HG02973 (cell line): ENCODE measurements around the gene PTPRD.
"Not testable (repeated sequence)": the region's sequence is repeated elsewhere in the genome, so short reads cannot be mapped to it uniquely, and the experiment has no call there.

Source experiments
- ATAC-seq: cut with Tn5 transposase; IDR thresholded peaks from one replicate; pipeline ENCODE4 v1.9.1; 2021; ENCODE audit warnings: moderate library complexity; ENCODE audit not compliant: unreplicated experiment

Gene PTPRD

DNA sequence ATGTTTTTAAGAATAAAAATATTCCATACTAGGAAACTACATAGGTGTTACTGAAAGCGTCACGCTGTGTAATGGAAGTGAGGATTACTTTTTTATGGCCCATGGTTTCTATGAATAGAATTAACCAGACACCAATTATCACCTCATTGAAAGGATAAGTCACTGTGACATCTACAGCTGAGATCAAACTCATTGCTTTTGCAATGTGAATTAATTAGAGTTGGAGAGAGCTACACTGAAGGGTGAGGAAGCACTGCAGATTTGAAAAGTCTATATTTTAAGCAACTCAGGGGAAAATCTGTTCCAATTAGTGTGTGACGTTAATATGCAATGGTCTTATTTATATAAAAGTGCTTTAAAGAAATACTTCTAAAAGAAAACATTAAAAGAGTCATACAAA lies 1513.2 kb downstream of the PTPRD start:
- ATAC-seq = no peak

DNA sequence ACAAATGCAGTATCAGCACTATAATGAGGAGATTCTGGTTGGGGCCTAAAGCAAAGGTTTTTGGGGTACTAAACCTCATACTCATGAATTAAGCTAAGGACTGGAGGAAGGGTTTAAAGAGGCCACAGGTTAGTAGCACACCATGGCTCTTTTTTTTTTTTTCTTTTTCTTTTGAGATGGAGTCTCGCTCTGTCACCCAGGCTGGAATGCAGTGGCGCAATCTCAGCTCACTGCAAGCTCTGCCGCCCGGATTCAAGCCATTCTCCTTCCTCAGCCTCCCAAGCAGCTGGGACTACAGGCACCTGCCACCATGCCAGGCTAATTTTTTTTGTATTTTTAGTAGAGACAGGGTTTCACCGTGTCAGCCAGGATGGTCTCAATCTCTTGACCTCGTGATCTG lies 1515.5 kb downstream of the PTPRD start:
- not testable (repeated sequence) for ATAC-seq

DNA sequence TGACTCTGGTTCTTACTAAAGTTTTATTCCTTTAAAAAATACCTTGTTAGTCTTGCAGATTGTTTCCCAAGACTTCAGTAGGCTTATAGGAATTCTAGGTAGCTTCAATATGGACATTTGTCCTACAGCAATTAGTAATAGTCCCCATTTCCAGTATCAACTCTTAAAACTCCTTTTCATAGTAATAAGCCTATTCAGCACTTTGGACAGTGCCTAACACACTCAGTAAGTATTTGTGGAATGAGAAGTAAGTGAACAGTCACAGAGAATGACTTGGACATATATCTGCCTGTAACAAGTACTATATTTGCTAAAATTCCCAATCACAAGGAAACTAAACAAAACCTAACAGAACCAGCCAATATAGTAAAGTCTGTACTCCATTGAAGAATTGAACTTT lies 1521.4 kb downstream of the PTPRD start:
- ATAC-seq = no peak

DNA sequence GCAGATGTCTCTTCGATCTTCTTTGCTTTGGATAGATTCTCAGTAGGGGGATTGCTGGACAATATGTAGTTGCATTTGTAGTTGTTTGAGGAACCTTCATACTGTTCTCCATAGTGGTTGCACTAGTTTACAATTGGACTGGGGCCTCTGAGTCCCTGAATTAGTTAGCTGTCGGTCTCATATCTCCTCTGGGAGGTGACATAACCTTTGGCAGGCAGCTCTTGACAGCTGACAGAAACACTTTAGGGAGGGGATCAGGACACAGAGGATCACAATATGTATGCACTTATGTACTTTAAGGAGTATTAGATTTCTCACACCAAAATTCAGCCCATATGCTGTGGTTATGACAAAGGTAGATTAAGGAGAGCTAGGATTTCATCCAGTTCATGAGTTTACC lies 1533.3 kb downstream of the PTPRD start:
- ATAC-seq = no peak

DNA sequence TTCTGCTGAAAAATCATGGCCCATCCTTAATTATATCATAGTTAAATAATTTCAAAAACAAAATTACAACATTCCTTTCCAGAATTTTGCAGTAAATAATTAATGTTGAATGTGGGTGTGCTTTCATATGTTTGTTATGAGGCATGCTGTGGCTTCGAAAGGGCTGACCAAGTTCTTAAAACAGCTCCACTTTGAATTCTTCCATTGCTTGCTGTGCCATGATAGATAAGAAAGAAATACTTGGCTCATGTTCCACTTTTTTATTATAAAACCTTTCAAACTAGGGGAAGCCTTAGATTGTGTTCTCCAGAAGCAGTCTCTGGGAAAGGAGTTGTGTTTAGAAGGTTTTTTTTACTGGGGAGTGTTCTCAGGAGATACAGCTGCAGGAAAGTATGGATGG lies 1534.5 kb downstream of the PTPRD start:
- ATAC-seq = no peak

DNA sequence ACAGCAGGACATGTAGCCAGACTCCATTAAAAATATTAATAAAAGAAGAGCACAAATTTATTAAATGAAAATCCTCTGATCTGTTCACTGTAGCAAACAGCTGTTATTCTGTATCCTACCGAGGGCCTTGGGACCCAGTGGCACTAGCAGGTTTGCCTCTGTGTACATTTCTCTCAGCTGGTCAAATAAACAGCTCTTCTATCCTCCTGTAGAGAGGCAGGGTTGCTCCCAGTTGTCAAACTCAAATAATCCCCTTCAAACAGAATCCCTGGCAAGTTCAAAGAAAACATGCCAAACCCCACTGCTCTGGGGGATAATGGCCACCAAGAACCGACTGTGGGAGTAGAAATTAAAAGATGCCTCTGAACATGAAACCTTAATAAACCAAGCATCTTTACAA lies 1551.2 kb downstream of the PTPRD start:
- no peak for ATAC-seq

DNA sequence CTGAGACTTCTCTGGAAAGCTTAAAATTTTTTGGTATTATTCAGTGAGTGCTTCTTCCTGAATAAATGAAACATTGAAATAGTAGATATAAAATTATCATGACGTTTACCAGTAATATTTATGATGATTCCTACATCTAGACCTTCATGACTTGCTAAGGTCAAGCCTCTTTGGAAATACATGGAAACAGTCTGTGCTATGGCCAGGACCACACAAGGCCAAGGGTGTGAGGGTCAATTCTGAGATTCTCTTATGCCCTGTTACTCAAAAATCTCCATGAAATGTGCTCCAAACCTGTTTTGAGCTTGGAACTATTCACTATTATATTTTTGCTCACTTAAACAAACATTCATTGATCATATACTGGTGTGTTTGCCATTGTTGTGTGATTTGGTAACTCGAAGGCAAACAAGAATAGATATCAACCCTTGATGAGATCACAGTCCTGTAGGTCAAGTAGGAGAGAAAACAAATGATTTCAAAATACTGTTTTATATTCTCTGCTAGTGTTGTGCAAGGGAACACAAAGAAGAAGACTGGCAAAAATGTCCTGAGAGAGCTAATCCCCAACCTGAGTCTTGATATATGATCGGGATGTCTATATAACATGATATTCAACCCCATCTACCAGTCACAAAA lies 1558.3 kb downstream of the PTPRD start:
- no peak for ATAC-seq

DNA sequence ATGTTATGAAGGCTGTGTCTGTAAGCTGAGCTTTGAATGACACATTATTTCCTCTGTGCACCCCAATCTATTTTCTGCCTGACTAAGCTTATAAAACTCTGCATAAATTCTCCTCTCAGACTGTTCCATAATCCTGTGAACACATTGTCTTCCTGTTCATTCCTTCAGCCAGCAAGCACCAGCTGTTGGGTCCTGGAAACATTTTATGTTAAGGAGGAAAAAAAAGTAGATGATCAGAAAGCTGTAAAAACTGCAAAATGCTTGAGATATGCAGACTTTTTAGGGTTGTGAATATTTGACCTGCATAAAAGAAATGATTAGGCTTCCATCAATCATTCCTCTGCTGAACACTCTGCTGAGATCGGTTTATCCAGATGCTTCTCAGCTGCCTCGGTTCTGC lies 1567.2 kb downstream of the PTPRD start:
- ATAC-seq = no peak

DNA sequence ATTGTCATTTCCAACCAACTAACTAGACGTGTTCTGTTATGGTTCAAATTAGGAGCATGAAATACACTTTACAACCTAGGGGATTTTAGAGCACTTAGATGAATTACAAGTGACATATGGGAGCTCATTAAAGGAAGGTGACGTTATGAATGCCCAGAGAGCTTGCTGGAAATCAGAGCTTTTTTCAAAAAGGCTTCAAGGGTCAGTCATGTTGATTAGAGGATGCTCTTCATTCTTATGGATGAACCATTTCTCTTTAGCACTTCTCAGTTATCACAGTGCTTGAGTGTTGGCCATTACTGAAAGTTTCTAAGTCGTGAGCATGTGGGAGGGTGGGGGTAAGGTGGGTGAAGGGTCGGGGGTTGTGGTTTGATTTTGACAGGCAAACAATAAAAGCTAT lies 1567.7 kb downstream of the PTPRD start:
- no peak for ATAC-seq

DNA sequence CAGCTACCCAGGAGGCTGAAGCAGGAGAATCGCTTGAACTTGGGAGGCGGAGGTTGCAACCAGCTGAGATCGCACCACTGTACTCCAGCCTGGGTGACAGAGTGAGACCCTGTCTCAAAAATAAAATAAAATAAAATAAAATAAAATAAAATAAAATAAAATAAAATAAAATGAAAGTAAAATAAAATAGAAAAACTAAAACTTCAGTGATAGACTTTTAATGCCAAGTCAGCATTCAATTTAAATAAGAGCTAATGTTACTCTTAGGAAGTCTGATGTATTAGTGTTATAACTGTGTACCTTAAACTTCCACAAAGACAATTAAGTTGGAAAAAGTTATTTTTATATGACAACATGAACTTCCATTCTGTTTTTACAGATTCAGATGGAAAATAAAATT lies 1569.0 kb downstream of the PTPRD start:
- not testable (repeated sequence) for ATAC-seq

DNA sequence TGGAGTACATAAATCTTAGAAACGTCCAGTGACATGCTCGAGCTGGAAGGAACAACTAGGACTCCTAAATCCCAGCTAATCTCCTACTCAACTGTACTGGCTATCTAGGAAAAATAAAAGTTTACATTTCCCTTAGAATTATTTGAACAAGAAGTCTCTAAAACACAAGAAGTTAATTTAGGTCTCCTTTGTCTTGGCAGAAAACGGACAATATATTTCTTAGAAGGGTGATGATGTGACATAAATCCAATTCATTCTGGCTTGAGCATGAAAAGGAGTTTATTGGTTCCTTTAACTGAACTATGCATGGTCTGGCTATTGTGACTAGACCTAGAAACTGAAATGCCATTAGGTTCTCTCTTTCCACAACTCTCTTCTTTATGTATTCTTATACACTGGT lies 1571.0 kb downstream of the PTPRD start:
- ATAC-seq = no peak

DNA sequence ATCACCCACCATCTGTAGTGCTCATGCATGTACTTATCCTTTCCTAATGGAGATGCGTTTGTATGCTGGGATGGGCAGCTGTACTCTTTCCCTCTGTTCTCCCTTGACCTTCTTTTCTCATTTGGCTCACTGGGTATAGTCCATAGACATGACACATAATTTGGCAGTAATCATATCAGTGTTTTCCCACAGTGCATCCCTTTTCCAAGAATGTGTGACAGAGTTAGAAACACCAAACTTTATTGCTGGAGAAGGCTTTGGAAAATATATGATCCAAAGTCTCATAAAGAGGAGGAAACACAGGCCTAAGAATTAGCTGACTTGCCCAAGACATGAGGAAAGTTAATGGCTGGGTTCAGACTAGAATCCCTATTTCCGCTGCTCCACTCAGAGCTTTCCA lies 1579.8 kb downstream of the PTPRD start:
- ATAC-seq = no peak

DNA sequence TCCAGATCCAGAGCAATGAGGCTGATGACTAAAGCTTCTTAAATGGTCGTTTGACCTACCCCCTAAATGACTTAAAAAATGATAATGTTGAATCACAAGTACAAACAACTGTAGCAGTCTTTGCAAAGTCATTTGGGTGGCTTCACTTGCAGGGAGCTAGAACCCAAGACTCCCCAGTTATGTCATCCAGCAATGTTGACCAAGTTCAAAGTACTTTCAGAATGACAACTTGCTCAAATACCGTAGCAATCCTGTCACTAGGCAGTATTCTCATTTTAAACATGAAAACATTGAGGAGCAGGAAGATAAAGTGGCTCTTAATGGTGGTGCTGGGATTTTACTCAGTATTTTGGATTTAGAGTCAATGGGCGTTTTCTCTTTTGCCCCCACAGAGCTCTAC lies 1596.2 kb downstream of the PTPRD start:
- ATAC-seq = no peak

DNA sequence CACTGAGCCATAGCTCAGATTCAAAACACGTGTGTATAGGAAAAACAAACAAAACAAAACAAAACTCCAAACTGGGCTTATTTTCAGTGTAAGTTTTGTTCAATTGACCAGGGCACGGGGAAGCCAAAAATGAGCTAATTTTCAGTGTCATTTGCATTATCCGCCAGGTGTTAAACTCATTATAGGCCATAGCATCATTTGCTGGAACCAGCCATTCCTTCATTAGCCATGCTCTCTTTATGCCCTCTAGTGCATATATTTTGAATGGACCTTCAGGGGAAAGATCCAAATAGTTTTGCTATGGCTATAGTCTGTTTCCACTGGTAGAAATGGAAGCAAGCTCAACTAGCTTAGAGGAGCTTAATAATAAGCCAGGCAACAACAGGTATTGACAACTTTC lies 1608.0 kb downstream of the PTPRD start:
- ATAC-seq = no peak

DNA sequence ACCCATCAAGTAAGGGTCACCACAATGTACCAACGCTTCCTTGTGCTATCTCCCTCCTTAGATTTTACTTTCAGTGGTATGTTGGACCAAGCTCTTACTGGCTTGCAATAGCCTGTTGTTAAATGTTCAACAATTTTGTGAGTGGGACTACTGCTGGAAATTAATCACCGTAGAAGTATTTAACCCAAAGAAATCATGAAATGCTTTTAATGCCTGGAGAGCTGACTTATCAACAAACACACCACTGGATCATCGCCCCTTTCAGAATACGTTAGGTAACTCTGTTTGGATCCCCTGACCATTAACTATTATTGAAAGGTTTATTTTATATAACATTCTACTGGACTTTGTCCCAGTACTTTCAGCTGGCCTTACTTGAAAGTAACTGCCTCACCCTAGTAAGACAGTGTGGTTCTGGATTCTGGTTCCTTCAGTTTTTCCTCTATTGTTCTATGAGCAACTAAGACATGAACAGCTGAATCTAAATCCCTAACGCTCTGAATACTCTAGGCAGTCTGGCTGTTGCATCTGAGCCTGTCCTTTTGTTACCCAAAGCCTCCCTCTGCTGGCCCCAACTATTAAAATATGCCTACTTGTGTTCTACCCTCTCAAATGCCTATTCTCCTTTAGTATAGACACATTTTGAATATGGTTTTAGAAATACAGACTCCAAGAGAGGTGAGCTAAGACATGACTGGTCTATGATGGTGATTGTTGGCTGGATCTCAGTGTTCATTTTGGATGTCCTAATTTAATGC lies 1609.8 kb downstream of the PTPRD start:
- no peak for ATAC-seq

DNA sequence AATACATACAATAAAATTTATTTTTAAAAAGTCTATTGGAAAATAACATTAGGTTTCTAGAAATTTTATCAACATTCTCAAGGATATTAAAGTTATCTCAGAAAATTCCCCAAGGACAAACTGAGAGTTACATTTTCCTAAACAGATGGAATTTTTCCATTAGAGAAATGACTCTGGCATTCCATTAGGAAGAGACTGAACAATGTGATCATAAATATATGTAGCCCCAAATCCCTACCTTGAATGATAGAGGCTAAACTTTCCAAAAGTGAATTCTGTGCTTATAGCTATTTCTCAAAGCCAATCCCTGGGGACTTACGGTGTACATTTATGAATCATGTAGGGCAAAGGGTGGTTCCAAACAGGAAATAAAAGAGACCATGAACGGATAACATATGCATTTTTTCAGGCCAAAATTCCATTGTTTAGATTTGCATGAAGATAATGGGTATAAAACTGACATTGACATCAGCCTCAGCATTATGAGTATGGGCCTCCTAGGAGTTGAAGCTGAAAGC lies 1632.2 kb downstream of the PTPRD start:
- ATAC-seq = no peak

DNA sequence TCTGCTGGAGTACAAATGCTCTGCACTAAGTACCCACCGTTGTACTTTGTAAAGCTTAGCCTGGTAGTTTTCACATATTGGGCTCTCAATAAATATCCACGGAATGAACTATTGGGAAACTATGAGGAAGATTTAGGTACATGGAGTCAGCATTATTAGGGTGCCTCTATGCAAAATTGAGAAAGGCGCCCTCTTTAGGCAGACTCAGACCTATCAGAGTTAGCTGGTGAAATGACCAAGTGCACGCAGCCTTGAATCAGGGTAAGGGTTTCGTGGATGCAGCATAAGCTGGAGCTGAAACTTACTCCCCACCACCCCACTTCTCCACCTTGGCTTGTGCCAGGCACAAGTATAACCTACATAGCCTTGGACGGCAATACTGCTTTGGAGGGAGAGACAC lies 1634.5 kb downstream of the PTPRD start:
- no peak for ATAC-seq

DNA sequence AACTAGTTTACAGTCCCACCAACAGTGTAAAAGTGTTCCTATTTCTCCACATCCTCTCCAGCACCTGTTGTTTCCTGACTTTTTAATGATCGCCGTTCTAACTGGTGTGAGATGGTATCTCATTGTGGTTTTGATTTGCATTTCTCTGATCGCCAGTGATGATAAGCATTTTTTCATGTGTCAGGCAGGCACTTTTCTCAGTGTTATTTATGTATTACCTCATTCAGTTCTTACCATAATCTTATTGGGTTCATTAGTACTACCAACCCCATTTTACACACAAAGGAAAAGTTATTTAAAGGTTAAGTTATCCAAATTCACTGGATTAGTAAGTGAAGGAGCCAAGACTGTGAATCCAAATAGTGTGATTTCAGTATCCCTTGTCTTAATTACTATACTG lies 1644.5 kb downstream of the PTPRD start:
- not testable (repeated sequence) for ATAC-seq

DNA sequence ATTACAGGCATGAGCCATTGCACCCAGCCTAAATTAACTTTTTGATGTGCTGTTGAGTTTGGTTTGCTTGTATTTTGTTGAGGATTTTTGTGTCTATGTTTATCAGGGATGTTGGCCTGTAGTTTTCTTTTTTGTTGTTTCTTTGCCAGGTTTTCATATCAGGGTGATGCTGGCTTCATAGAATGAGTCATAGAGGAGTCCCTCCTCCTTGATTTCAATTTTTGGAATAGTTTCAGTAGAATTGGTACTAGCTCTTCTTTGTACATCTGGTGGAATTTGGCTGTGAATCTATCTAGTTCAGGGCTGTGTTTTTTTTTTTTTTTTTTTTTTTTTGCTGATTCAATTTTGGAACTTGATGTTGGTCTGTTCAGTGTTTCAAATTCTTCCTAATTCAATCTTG lies 1648.9 kb downstream of the PTPRD start:
- no peak for ATAC-seq

DNA sequence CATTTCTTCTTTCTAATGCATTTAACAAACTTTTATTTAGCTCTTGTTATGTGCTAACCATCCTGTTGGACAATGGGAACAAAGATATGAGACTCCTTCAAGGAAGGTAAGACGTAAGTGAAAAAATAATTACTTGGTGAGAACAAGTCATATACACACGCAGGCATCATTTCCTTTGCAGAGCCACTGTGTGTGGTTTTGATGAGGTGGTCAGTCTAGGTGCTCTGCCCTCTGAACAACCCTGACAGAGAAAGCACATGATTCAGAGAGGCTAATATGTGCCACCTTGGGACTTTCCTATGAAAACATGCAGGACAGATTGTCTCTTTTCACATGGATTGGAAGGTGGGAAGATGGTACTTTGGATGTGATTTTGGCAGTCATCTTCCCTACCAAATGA lies 1650.7 kb downstream of the PTPRD start:
- ATAC-seq = no peak

DNA sequence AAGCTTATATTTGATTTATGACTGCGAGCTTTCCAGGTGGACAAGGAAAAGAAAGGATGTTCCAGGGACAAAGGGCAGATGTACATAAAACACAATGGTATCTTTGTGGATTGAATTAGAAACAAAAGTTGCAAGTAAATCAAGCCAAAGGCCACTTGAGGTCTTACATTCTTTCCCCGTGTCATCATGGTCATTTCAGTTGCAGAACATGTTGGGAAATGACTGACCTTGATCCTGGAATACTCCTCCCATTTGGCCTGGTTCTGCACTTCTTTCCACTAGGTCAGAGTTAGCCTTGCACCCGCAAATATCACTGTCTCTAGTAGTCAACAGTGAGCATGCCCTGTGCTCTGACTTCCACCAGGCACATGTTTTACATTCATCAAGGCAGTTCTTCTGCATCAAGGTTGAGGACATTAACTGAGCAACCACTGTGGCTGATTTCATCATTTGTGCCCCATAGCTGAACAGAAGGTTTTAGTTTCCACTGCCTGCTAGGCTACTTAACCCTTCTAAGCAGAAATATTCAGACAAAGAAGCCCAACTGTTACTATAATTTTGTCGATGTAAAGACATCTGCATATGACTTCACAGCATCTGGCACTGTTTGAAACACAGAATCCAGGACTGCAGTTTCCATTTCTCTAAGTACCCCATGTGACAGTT lies 1651.5 kb downstream of the PTPRD start:
- no peak for ATAC-seq

DNA sequence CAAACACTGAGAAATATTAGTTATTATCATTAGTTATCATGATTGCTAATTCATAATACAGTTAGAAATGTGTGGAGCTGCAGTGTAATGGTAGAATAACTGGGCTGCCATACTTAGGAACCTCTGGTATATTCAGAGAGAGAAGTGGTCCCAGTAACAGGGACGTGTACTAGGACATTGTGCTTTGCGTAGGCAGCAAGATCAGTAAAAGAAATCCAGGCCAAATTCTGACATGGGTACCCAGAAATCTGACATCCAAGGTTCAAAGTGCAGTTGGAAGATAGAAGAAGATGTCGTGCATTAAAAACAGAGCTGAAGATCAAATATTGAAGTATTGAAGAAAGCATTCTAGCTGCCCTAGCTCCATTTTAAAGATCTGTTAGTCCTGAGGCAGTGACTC lies 1652.5 kb downstream of the PTPRD start:
- ATAC-seq = no peak
